Cardiac fibroblast (primary cell): ENCODE measurements around the gene LMO7.

Experiments used
- DNase-seq, 2 donors: peaks; one replicate each; pipeline versions ENCODE4 v3.0.0 to v3.0.0-alpha.2; 2010; ENCODE audit warnings: low read depth in 2 of 2
- H3K4me3 ChIP-seq, 2 donors: replicated peaks in 1 of 2; 1 replicate in 1 of 2; 2 replicates in 1 of 2; pipeline ENCODE4 v1.5.1; 2011; ENCODE audit warnings: low read depth in 2 of 2, low read length in 2 of 2, mild to moderate bottlenecking in 2 of 2, moderate library complexity in 1 of 2
- CTCF ChIP-seq: IDR thresholded peaks from one replicate; pipeline ENCODE4 v1.5.1; 2011; ENCODE audit warnings: low read depth, mild to moderate bottlenecking, low read length, inconsistent platforms

The LMO7 gene

GRCh38 chr13:75700552-75700951 is 64.4 kb downstream of the LMO7 start:
- no peak overlapping the region for H3K4me3 ChIP-seq
- TF ChIP-seq CTCF, result no peak
- DNase-seq, result no peak

GRCh38 chr13:75702476-75702875 is 66.3 kb downstream of the LMO7 start:
- H3K4me3 ChIP-seq, result no peak overlapping the region
- DNase-seq, result no peak
- no peak for TF ChIP-seq CTCF

- no peak overlapping the region for H3K4me3 ChIP-seq
- no peak for TF ChIP-seq CTCF
- no peak for DNase-seq
Measured at GRCh38 chr13:75703769-75704168, 67.6 kb downstream of the LMO7 start.

GRCh38 chr13:75704194-75704926 is 68.2 kb downstream of the LMO7 start:
- H3K4me3 ChIP-seq, result no peak overlapping the region
- DNase-seq, result peak; percentile 51 to 63
- TF ChIP-seq CTCF, result no peak

GRCh38 chr13:75704927-75705288 is 68.8 kb downstream of the LMO7 start:
- H3K4me3 ChIP-seq, result no peak overlapping the region
- no peak for TF ChIP-seq CTCF
- peak; percentile 21 to 34 for DNase-seq

GRCh38 chr13:75705395-75705794 is 69.3 kb downstream of the LMO7 start:
- peak; percentile 65 to 88 for DNase-seq
- no peak for TF ChIP-seq CTCF
- H3K4me3 ChIP-seq, result no peak overlapping the region

- DNase-seq, result no peak
- no peak for TF ChIP-seq CTCF
- H3K4me3 ChIP-seq, result no peak overlapping the region
Measured at GRCh38 chr13:75705908-75706307, 69.8 kb downstream of the LMO7 start.
